Measurements from ENCODE around the gene HACD2.
A peak's percentile ranks its signal among the peaks of the same experiment; 100 is the strongest.
"Not testable (repeated sequence)": the region's sequence is repeated elsewhere in the genome, so short reads cannot be mapped to it uniquely, and the experiment has no call there.

Gene HACD2

DNA sequence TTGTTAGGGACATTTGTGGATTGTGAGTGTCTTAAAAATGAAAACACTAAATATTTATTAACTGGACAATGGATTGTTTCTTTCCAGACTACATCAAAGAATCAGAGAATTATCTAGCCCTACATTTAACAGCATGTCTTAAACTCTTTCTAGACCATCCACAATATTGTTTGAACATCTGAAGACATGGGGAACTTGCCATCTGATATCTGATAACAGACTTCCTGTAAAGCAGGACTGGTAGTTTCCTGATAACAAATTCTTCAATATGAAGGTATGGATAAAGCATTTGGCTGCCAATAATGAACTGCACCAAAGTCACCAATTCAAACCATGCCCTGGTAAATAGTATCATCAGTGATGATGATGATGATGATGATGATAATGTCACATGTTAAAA, 26.2 kb upstream of the HACD2 start:
- no peak for DNase-seq (ENCODE audit: low spot score)

DNA sequence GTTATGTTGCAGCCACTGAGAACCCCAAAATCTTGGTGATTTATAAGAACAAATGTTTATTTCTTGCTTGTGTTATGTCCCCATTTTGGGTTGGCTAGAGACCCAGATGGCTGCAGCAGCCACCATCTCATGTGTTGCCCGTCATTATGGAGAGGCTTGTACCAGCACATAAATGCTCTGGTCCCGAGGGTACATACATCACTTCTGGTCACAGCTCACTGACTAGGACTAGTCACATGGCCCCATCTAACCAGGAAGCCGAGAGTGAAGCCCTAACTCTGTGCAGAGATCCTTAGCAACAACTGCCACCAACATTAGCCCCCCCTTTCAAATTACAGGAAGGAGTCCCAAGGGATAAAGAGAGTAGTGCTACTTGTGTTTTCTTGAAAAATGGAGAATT, 25.5 kb upstream of the HACD2 start:
- DNase-seq (ENCODE audit: low spot score) = no peak

DNA sequence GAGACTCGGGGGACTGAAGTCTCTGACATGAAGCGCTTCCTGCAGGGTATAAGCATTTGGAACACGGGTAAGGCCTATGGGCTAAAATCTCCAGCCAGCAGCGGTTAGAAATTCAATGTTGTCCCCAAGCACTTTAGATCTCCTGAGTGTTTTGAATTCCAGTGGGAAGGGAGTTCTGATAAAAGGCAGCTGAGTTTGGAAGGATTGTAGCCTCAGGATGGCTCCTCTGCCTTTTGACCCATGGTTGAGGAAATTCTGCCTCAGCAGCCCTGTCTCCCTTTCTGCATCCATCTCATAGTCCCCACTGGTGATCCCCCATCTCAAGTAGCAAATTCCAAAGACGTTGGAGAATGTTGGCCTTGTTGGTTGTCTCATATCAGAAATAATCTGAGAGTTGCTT, 24.2 kb upstream of the HACD2 start:
- DNase-seq (ENCODE audit: low spot score) = no peak

DNA sequence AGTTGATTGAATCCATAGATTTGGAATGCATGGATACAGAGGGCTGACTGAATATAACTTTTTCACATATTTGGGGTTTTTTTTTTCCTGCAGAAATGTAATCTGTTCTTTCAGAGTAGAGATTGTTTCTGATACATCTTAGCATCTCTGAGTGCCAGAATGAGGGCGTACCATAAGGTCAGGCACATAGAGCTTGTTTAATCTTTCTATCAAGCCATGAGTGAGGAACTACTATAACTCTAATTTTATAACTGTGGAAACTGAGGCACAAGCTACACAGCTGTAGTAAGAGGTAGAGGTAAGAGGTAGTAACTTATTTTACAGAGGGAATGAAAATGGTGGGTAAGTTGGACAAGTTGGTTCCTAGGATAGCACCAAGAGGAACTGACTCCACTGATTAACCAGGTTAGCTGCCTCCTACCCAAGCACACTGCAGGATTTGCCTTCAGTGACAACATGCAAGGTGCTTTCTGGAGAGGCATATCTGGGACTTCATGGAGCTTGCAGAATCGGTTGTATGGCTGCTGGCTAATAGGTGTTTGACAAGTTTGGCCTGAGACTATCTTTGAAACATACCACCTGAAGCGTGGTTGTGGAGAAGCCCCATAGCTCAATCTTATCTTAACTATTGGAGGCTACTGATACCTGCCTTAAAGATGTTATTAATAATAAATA, 23.5 kb upstream of the HACD2 start:
- DNase-seq (ENCODE audit: low spot score) = no peak

DNA sequence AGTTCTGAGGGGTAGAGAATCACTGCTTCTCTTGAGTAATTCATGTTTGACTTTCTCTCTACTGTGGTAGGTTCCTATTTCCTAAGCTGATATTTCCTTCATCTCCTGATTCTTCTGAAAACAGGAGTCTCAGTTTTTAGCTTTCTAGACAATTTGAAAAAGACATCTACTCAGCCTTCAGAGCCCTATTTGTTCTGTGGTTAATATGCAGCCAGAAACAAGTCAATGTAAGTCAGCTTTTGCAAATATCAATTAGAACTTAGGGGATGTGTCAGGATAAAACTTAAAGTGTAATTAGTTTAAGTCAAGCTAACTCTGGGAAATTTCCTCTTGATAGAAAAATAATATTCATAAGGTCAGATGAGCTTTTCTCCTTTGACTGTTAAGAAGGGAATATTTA, 21.7 kb upstream of the HACD2 start:
- DNase-seq (ENCODE audit: low spot score) = no peak

DNA sequence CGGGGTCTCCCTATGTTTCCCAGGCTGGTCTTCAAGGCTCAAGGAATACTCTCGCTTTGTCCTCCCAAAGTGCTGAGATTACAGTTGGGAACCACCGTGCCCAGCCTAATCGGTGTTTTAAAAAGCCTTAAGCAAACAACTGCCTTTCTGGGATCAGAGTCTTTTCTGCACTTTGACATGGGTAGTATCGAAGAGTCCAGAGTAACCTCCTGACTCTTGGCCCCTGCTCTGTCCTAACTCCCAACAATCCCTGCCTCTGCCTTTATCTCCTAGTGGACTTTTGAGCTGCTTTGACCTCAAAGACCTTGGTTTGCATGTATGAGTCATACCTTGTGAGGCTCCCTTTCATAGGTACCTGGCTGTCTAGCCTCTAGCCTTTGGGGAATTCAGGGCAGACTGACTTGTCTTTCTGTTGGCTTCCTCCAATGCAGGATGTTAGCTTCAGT, 21.0 kb upstream of the HACD2 start:
- peak; percentile 13 for DNase-seq (ENCODE audit: low spot score)

GRCh38 chr3:123603153-123603552, 18.3 kb upstream of the HACD2 start:
- not testable (repeated sequence) for DNase-seq (ENCODE audit: low spot score)

- DNase-seq (ENCODE audit: low spot score) = no peak
These were observed 17.5 kb upstream of the HACD2 start for GRCh38 chr3:123602325-123602724.

DNA sequence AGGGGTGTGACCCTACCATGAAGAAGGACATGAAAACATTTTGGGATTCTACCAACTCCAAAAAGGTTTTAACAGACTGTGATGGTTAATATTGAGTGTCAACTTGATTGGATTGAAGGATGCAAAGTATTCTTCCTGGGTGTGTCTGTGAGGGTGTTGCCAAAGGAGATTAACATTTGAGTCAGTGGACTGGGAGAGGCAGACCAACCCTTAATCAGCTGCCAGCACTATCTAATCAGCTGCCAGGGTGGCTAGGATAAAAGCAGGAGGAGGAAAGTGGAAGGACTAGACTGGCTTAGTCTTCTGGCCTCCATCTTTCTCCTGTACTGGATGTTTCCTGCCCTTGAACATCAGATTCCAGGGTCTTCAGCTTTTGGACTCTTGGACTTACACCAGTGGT, 16.0 kb upstream of the HACD2 start:
- not testable (repeated sequence) for DNase-seq (ENCODE audit: low spot score)

DNA sequence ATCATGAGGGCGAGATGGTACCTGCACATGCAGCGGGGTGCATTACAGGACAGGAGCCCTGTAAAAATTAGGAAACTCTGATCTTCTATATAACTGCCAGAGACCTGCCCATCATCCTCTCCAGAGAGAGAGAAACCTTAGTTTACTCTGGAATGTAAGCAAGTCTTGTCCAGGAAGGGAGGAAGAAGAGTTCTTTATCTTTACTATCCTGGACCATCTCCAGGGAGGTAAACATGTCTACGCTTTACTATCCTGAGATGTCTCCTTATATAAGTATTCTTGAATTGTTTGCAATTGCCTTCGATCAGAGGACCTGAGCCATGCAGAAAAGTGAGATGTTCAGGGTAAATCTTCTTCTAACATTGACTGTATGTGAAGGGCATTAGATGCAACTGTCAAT, 12.7 kb upstream of the HACD2 start:
- DNase-seq (ENCODE audit: low spot score) = no peak

DNA sequence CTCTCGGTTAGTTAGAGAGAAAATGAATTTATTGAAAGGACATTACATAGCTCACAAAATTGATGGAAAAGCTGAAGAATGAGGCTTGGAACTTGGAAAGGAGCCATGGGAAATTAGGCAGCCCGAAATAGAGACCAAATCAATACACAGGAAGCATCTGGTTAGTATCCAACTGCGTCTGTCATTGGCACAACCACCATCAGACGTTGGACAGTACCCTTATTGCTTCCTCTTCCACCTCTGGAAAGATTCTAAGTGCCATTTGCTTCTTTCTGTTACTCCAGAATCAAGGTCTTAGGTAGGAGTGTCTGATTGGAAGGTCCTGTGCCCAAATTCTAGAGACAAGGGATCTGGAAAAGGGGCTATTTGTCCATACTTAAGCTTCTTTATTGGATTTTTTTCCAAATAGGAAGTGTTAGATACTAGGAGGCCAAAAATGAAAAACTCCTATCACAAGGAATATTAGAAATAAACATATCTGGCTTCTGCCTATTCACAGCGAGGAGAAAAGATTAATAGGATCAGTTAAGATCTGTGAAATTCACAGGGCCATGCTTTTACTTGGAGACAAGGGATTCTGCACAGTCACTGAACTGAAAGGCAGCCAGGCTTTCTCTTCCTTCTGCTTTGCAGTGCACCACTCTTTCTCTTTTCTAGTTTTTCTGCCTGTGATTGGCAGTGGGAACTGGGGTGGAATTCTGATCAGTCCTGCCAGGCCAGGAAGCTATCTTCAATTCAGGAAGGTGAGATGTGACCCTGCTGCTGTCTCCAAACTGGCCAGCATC, 10.7 kb upstream of the HACD2 start:
- no peak for DNase-seq (ENCODE audit: low spot score)

- DNase-seq (ENCODE audit: low spot score) = no peak
These were observed 8.5 kb upstream of the HACD2 start for GRCh38 chr3:123593381-123593780.

DNA sequence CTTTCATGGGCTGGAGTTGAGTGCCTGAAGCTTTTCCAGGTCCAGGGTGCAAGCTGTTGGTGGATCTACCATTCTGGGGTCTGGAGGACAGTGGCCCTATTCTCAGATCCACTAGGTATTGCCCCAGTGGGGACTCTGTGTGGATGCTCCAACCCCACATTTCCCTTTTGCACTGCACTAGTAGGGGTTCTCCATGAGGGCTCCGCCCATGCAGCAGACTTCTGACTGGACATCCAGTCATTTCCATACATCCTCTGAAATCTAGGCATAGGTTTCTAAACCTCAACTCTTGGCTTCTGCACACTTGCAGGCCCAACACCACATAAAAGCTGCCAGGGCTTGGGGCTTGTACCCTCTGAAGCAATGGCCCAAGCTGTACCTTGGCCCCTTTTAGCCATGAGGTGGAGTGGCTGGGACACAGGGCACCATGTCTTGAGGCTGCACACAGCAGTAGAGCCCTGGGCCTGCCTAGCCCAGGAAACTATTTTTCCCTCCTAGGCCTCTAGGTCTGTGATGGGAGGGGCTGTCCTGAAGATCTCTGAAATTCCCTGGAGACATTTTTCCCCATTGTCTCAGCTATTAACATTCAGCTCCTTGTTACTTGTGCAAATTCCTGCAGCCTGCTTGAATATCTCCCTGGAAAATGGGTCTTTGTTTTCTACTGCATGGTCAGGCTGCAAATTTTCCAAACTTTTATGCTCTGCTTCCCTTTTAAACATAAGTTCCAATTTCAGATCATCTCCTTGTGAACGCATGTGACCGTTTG, 6.0 kb upstream of the HACD2 start:
- no peak for DNase-seq (ENCODE audit: low spot score)

- no peak for DNase-seq (ENCODE audit: low spot score)
These were observed 2.5 kb upstream of the HACD2 start for GRCh38 chr3:123587401-123587800.

GRCh38 chr3:123586968-123587367, 2.1 kb upstream of the HACD2 start:
- DNase-seq (ENCODE audit: low spot score) = no peak

- peak; percentile 64 for DNase-seq (ENCODE audit: low spot score)
These were observed 1.3 kb upstream of the HACD2 start for GRCh38 chr3:123586131-123586530.

DNA sequence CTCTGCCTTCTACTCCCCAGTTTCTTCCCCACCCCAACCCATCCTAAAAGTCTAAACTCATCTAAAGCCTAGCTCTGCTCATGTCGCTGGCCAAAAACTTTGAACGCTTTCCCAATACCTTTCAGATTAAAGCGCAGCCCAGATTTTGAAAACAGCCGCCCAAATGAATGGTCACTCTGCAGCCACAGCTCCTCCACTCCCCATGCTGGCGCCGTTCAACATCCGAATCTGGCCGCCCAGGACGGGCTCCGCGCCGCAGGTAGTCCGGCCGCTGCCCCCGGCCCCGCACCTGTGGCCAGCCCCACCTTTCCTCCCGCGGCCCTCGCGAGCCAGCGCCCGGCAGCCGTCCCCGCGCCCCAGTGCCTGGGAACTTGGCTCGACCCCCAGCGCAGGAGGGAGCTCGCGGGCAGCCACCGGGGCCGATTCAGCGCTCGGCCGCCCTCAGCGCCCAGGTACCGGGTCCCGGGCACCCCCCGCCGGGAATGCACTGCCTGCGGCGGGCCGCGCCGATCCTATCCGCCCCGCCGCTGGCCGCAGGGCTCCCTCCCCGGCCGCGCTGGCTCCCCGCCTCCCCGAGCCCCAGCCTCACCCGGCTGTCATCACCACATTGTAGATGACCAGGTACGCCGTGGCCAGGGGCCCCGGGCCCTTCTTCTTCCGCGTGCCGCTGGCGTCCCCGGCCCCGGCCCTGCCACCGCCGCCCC, 417 bp downstream of the HACD2 start:
- DNase-seq (ENCODE audit: low spot score) = no peak

- DNase-seq (ENCODE audit: low spot score) = no peak
These were observed 1.3 kb downstream of the HACD2 start for GRCh38 chr3:123583561-123583960.

DNA sequence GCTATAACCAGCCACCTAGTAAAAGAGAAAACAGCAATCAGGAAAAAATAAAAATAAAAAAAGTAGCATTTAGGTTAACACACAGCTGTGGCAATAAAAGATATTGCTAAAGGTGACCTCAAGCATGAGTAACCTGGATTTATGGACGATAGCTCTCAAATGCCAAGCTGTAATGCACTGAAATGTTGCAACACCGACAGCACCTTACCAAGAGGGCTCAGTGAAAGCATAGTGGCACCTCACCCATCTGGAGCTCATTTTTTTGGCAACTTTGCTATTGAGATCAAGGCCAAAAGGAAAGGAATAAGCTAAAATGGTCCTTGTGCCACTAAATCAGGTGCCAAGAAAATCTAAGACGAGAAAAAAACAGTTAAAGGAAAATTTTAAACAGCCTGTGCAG, 2.5 kb downstream of the HACD2 start:
- no peak for DNase-seq (ENCODE audit: low spot score)

GRCh38 chr3:123576122-123576521, 8.7 kb downstream of the HACD2 start:
- no peak for DNase-seq (ENCODE audit: low spot score)

GRCh38 chr3:123571973-123572365, 12.9 kb downstream of the HACD2 start:
- DNase-seq (ENCODE audit: low spot score) = no peak

GRCh38 chr3:123571264-123571972, 13.4 kb downstream of the HACD2 start:
- DNase-seq (ENCODE audit: low spot score) = no peak

Data from activated CD4-positive, alpha-beta T cell treated with anti-CD3 and anti-CD28 coated beads, Interleukin-2, Interleukin-4, amounts not matched to agents 100 ng/mL and 50 ng/mL, durations not matched to agents 16 hours and 8 hours (primary cell).